Left hindlimb (tissue), 1 donor: ENCODE data around the gene PARD3.
A peak's percentile ranks its signal among the peaks of the same experiment; 100 is the strongest.
"Not testable (repeated sequence)": the region's sequence is repeated elsewhere in the genome, so short reads cannot be mapped to it uniquely, and the experiment has no call there.

Source experiments
- DNase-seq: peaks from one replicate; pipeline ENCODE4 v3.0.0-alpha.2; 2018

The PARD3 gene

DNA sequence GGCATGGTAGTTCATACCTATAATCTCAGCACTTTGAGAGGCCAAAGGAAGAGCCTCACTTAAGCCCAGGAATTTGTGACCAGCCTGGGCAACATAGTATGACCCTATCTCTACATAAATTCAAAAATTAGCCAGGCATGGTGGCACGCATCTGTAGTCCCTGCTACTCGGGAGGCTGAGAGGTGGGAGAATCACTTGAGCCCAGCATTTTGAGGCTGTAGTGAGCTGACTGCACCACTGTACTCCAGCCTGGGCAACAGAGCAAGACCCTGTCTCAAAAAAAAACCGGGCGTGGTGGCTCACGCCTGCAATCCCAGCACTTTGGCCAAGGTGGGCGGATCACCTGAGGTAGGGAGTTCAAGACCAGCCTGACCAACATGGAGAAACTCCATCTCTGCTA lies 19.8 kb downstream of the PARD3 start:
- DNase-seq, result no peak

- DNase-seq, result no peak
Observed at GRCh38 chr10:34794835-34795234, 20.3 kb downstream of the PARD3 start.

DNA sequence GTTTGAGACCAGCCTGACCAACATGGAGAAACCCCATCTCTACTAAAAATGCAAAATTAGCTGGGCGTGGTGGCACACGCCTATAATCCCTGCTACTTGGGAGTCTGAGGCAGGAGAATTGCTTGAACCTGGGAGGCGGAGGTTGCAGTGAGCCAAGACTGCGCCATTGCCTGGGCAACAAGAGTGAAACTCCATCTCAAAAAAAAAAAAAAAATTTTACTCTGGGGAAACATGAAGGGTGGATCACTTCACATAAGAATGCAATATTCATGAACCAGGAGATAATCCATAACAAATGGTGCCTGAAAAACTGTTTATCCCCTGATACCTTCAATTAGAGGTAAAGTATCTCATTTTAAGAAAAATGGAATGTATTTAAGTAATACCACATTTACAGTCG lies 21.5 kb downstream of the PARD3 start:
- not testable (repeated sequence) for DNase-seq

DNA sequence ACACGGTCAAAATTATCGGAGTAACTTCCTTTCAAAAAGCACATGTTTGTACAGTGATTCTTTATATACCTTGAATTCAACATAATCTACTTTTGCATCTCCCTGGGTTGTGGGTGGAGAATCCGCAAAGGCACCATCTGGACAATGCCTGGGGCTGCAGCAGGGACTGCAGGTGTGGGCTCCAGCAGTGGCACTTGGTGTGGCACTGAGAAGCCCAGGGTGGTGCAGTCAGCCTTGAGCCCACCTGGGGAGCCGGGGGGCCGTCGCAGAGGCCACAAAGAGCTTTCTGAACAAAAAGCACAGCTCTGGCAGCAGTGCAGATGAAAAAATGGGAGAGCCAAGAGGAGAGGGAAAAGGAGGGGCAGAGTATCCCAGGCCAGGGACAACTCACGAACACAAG lies 22.2 kb downstream of the PARD3 start:
- DNase-seq, result no peak

GRCh38 chr10:34791947-34792346 lies 23.1 kb downstream of the PARD3 start:
- no peak for DNase-seq

GRCh38 chr10:34791228-34791627 lies 23.9 kb downstream of the PARD3 start:
- no peak for DNase-seq

DNA sequence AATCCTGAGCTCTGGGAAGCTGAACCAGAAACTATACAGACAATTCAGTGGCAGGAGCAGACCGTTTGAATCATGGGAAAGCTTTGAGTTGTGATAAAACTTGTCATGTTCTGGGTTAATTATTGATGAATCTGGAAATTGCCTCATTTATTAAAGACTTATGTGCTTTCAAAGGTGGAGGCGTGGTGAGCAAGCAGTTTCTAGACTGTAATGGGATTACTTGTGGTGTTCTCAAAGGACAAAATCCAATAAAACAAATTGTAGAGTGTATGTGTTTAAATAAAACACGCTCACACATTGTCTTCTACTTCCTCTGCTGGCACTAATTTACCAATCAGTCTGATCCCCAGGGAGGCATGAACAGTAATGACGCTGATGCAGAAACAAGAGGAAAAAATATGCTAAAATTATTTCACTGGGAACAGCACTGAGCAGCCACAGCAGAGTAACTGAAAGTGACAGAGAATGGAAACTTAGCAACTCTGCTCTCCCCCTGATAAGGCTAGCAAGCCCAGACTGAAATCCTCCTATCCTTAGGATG lies 25.1 kb downstream of the PARD3 start:
- DNase-seq, result no peak

GRCh38 chr10:34786464-34786863 lies 28.6 kb downstream of the PARD3 start:
- DNase-seq, result no peak

DNA sequence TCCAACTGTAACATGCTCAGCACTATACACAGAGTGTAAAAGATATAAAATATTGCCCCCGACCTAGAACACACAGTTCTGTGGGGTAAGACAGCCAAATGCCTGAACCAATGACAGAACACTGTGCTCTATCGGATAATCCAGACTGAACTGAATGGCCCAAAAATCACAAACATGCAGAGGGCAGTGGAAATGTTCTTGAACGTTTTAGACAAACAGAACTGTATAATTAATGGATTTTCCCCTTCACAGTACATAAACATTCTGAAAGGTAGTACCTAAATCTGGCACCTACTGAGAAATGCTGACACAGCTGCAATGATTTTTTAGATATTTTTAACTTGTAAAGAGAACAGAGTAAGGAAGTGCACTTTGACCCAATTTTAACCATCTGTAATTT lies 33.4 kb downstream of the PARD3 start:
- DNase-seq, result no peak

GRCh38 chr10:34780818-34781380 lies 34.2 kb downstream of the PARD3 start:
- DNase-seq, result peak; percentile 82

GRCh38 chr10:34778237-34778636 lies 36.9 kb downstream of the PARD3 start:
- no peak for DNase-seq

DNA sequence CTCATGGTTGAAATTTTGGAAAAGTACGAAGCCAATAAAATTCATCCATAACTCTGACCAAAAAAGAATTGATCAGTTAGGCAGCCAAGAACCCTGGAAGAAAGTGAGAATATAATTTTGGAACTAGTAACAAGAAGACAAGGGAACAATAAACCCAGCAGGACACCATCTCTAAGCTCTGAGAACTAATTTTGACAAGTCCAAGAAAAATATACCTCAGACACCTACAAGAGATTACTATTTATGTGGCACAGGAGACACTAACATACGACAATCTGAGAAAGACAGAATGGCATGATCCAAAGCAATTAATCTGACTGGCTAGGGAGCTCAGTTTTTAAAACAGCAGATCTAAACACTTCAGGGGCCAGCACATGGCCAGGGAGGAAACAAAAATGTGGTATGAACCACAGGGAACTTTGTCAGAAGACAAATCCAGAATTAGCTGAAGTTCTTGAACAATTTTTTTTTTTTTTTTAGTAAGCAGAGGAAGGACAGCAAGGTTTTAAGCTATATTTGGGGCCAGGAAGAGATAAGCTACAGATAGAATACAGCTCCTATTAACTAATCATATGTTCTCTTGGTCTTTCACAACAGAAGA lies 38.9 kb downstream of the PARD3 start:
- no peak for DNase-seq

DNA sequence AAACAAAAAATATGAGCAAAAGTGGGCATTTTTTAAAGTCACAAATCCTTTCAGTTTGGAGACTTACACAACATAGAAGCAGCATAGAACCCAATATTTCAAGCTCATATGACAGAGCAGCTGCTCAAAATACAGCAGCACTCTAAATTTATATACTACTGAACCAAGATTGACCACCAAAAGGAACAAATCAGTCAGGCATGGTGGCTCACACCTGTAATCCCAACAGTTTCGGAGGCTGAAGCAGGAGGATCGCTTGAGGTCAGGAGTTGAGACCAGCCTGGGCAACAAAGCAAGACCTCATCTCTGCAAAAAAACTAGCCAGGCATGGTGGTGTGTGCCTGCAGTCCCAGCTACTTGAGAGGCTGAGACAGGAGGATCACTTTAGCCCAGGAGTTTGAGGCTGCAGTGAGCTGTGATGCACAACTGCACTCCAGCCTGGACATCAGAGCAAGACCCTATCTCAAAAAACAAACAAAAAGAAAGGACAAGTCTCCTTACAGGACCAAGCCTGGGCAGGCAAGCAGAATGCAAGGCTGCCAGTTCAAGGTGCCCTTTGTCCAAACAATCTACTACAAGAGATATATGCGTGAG lies 40.0 kb downstream of the PARD3 start:
- no peak for DNase-seq

GRCh38 chr10:34773636-34774630 lies 41.2 kb downstream of the PARD3 start:
- DNase-seq, result no peak

- no peak for DNase-seq
Observed at GRCh38 chr10:34771525-34771924, 43.6 kb downstream of the PARD3 start.

DNA sequence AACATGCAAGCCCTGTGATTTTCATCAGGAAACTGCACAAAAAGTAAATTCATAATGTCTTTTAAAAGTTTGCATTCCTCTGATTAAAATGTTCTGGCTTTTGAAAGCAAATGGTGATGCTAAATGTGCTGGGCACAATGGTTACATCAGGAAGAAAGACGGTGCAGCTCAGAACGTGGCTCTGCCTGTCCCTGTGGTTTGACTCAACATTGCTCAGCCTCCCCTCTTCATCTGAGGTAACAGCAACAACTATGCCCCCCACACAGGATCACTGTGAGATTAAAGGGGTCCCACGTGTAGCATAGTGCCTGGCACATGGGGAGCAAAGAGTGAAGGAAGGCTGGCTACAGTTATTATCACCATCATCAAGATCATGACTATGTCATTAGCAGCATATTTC lies 44.0 kb downstream of the PARD3 start:
- no peak for DNase-seq

GRCh38 chr10:34769899-34770298 lies 45.2 kb downstream of the PARD3 start:
- no peak for DNase-seq

DNA sequence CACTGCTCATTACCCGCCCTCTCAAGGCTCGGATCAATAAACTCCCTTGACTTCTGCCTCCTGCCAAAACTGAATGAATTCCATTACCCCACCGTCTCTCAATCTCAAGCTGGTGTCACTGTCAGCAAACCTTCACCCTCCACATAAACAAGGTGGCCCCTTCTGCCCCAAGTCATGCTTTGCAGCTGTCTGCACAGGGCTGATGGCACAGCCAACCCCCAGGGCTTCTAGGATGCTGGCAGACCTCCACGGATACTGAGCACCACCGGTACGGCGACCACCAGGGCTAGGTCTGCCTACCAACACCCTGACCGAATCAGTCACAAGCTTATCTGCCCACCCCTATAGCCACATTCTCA lies 46.1 kb downstream of the PARD3 start:
- no peak for DNase-seq

- peak; percentile 62 for DNase-seq
Observed at GRCh38 chr10:34768261-34768971, 46.7 kb downstream of the PARD3 start.

DNA sequence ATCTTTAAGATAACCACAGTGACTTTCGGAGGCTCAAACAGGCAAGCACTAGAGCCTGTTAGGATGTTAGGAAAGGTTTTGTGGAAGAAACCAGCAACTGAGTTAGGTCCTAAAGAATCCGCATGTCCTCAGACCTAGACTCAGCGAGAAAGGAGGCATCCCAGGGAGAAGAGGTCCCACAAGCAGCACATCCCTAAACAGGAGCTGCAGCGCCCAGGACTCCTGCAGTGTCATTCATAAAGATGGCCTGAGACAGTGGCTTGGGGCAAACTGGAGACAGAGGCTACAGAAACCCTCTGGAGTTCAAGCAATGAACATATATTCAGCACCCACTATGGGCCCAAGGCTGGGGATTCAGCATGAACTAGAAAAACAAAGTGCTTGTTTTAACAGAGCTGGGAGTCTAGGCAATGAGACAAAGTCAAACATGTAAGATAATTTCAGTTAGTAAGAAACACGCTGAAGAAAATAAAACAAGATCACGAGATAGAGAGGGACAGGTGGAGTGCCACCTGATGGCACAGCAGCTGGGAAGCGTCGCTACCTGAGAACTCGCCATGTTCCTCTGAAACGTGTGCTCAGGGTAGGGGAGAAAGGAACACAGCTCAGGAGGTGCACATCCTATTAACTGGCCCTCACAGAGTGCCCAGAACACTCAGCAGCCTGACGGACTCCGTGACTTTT lies 48.1 kb downstream of the PARD3 start:
- DNase-seq, result no peak

- DNase-seq, result no peak
Observed at GRCh38 chr10:34766266-34766600, 48.9 kb downstream of the PARD3 start.

DNA sequence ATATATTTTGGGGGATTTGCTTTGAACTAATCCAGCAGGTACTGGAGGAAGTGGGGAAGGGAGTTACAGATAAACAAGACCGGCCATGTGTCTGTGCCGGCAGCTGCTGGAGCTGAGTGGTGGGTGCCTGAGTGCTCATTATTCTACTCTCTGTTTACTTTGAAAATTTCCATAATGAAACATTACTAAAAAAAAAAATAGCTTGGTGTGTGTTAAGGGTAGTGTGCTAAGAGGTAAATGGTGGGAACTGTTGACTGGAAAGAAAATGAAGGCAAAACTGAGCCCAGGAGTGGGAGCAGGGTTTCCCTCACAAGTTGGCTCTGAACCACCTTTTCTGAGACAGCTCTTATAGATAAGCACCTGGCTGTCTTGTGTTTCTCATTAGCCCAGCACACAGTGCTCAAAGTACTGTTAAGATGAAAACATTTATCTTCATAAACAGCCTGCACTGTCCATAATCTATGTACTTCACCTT lies 50.6 kb downstream of the PARD3 start:
- no peak for DNase-seq
